ENCODE results near the gene PDILT. TPM values are rescaled to one million over a fixed set of nuclear protein-coding genes. Genes with fewer than 3 reads are reported as not detected.
"Not testable (repeated sequence)": the region's sequence is repeated elsewhere in the genome, so short reads cannot be mapped to it uniquely, and the experiment has no call there.

PDILT gene
- total RNA-seq: not detected
- polyA plus RNA-seq: not detected

GRCh38 chr16:20404637-20405036 is at the start of gene PDILT:
Gene PDILT, minus strand, starts transcription at chr16:20404737. Its CDS starts 5,437 bp downstream, at chr16:20399300.
- H3K4me1 ChIP-seq (ENCODE audit: insufficient read depth, low read length): no peaks in the 10 kb centered on the region
- H3K27me3 ChIP-seq (ENCODE audit: insufficient read depth, low read length, poor library complexity, severe bottlenecking): no peaks in the 10 kb centered on the region
- H3K27ac ChIP-seq (ENCODE audit: low read depth, low read length): no peak within 1 kb of the TSS
- H3K4me3 Mint-ChIP-seq: no peak within 1 kb of the TSS
- H3K27me3 Mint-ChIP-seq: peaks cover 5 to 6% of the 10 kb centered on the region in 2 donors
- H3K36me3 ChIP-seq (ENCODE audit: insufficient read depth, low read length): no peaks in the 10 kb centered on the region
- no peak for DNase-seq
- ChIA-PET POLR2A (no interaction called here), CTCF (no interaction called here)
- H3K36me3 Mint-ChIP-seq: no peaks in the 10 kb centered on the region
- no peak within 1 kb of the TSS for H3K4me3 ChIP-seq (ENCODE audit: low read length)
- no peaks in the 10 kb centered on the region for H3K4me1 Mint-ChIP-seq
- H3K27ac Mint-ChIP-seq: no peak within 1 kb of the TSS
- no peaks in the 10 kb centered on the region for H3K9me3 Mint-ChIP-seq
- H3K9me3 ChIP-seq (ENCODE audit: low read length): no peaks in the 10 kb centered on the region

- H3K36me3 Mint-ChIP-seq; H3K9me3 ChIP-seq (ENCODE audit: low read length); H3K27ac ChIP-seq (ENCODE audit: low read depth, low read length); H3K4me3 ChIP-seq (ENCODE audit: low read length); DNase-seq; CTCF ChIA-PET; H3K4me1 Mint-ChIP-seq; H3K27me3 ChIP-seq (ENCODE audit: insufficient read depth, low read length, poor library complexity, severe bottlenecking); H3K36me3 ChIP-seq (ENCODE audit: insufficient read depth, low read length); H3K4me3 Mint-ChIP-seq; H3K27ac Mint-ChIP-seq; H3K27me3 Mint-ChIP-seq; H3K4me1 ChIP-seq (ENCODE audit: insufficient read depth, low read length); H3K9me3 Mint-ChIP-seq; POLR2A ChIA-PET: not testable (repeated sequence)
These were observed 49.1 kb upstream of the PDILT start for GRCh38 chr16:20453633-20454032.

DNA sequence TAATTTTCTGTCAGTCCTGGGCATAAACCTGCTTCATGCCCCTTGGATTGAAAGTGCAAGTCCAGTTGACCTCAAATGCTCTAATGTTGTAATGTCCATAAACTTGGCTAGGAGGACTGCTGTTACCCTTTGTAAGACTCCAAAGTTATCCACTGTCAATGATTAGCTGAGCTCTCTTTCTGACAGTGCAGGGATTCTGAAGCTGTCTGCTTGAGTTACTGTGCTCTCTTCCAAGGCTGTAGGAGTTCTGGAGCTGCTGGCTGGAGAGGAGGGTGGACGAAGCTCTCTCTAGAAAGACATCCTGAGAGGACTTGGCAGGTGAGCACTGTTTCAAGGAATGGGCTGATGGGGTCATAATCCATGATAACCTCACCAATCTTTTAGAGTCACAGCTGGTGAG is 46.8 kb upstream of the PDILT start, which contains the start of gene ACSM2A:
Gene ACSM2A (plus strand): TSS at position 158 of the 400 bp plus-strand sequence. CDS start 8,594 bp downstream, outside the sequence.
- H3K4me1 Mint-ChIP-seq; DNase-seq; H3K27ac ChIP-seq (ENCODE audit: low read depth, low read length); H3K4me3 Mint-ChIP-seq; H3K9me3 Mint-ChIP-seq; H3K36me3 ChIP-seq (ENCODE audit: insufficient read depth, low read length); H3K27me3 Mint-ChIP-seq; H3K4me1 ChIP-seq (ENCODE audit: insufficient read depth, low read length); H3K9me3 ChIP-seq (ENCODE audit: low read length); H3K36me3 Mint-ChIP-seq; H3K27ac Mint-ChIP-seq; POLR2A ChIA-PET; CTCF ChIA-PET; H3K4me3 ChIP-seq (ENCODE audit: low read length); H3K27me3 ChIP-seq (ENCODE audit: insufficient read depth, low read length, poor library complexity, severe bottlenecking): not testable (repeated sequence)

- DNase-seq; H3K9me3 ChIP-seq (ENCODE audit: low read length); POLR2A ChIA-PET: not testable (repeated sequence)
These were observed 42.3 kb upstream of the PDILT start for GRCh38 chr16:20446652-20447393.

GRCh38 chr16:20441859-20442258 is 37.3 kb upstream of the PDILT start:
- H3K4me1 ChIP-seq (ENCODE audit: insufficient read depth, low read length); H3K9me3 Mint-ChIP-seq; H3K27ac Mint-ChIP-seq; H3K36me3 ChIP-seq (ENCODE audit: insufficient read depth, low read length); H3K27me3 ChIP-seq (ENCODE audit: insufficient read depth, low read length, poor library complexity, severe bottlenecking); POLR2A ChIA-PET; H3K27me3 Mint-ChIP-seq; H3K4me3 Mint-ChIP-seq; H3K4me1 Mint-ChIP-seq; H3K36me3 Mint-ChIP-seq; H3K9me3 ChIP-seq (ENCODE audit: low read length); H3K4me3 ChIP-seq (ENCODE audit: low read length); H3K27ac ChIP-seq (ENCODE audit: low read depth, low read length); DNase-seq; CTCF ChIA-PET: not testable (repeated sequence)

More at GRCh38 chr16:20446652-20447393, 42.3 kb upstream of the PDILT start:
- H3K4me1 Mint-ChIP-seq; CTCF ChIA-PET; H3K27ac Mint-ChIP-seq; H3K4me3 Mint-ChIP-seq; H3K9me3 Mint-ChIP-seq; H3K4me1 ChIP-seq (ENCODE audit: insufficient read depth, low read length); H3K36me3 ChIP-seq (ENCODE audit: insufficient read depth, low read length); H3K27me3 Mint-ChIP-seq; H3K27me3 ChIP-seq (ENCODE audit: insufficient read depth, low read length, poor library complexity, severe bottlenecking); H3K4me3 ChIP-seq (ENCODE audit: low read length); H3K36me3 Mint-ChIP-seq; H3K27ac ChIP-seq (ENCODE audit: low read depth, low read length): not testable (repeated sequence)

- CTCF ChIA-PET: no interaction called here
- no peaks in the 10 kb centered on the region for H3K4me1 Mint-ChIP-seq
These were observed 36.7 kb upstream of the PDILT start for GRCh38 chr16:20441191-20441590.

GRCh38 chr16:20440731-20441130 is 36.2 kb upstream of the PDILT start:
- H3K27ac Mint-ChIP-seq; H3K9me3 ChIP-seq (ENCODE audit: low read length); POLR2A ChIA-PET; H3K4me1 ChIP-seq (ENCODE audit: insufficient read depth, low read length); H3K27ac ChIP-seq (ENCODE audit: low read depth, low read length); H3K4me3 ChIP-seq (ENCODE audit: low read length); H3K27me3 ChIP-seq (ENCODE audit: insufficient read depth, low read length, poor library complexity, severe bottlenecking); H3K4me1 Mint-ChIP-seq; H3K36me3 ChIP-seq (ENCODE audit: insufficient read depth, low read length); H3K9me3 Mint-ChIP-seq; CTCF ChIA-PET; H3K4me3 Mint-ChIP-seq; H3K27me3 Mint-ChIP-seq; H3K36me3 Mint-ChIP-seq; DNase-seq: not testable (repeated sequence)

More at GRCh38 chr16:20441191-20441590, 36.7 kb upstream of the PDILT start:
- POLR2A ChIA-PET: no interaction called here
- H3K27me3 Mint-ChIP-seq: peaks cover 0 to 5% of the 10 kb centered on the region in 2 donors
- no peaks in the 10 kb centered on the region for H3K4me1 ChIP-seq (ENCODE audit: insufficient read depth, low read length)
- H3K9me3 Mint-ChIP-seq: peaks cover 0 to 1% (median 0%) of the 10 kb centered on the region in 5 donors
- no peak overlapping the region for H3K27ac ChIP-seq (ENCODE audit: low read depth, low read length)
- H3K27ac Mint-ChIP-seq: no peak overlapping the region
- no peaks in the 10 kb centered on the region for H3K27me3 ChIP-seq (ENCODE audit: insufficient read depth, low read length, poor library complexity, severe bottlenecking)
- H3K36me3 ChIP-seq (ENCODE audit: insufficient read depth, low read length): no peaks in the 10 kb centered on the region
- H3K4me3 Mint-ChIP-seq: no peak overlapping the region
- no peak overlapping the region for H3K4me3 ChIP-seq (ENCODE audit: low read length)
- DNase-seq: no peak
- H3K36me3 Mint-ChIP-seq: no peaks in the 10 kb centered on the region
- H3K9me3 ChIP-seq (ENCODE audit: low read length): no peaks in the 10 kb centered on the region

GRCh38 chr16:20439820-20440231 is 35.3 kb upstream of the PDILT start:
- H3K36me3 ChIP-seq (ENCODE audit: insufficient read depth, low read length); H3K4me1 ChIP-seq (ENCODE audit: insufficient read depth, low read length); H3K27ac Mint-ChIP-seq; H3K4me3 ChIP-seq (ENCODE audit: low read length); H3K36me3 Mint-ChIP-seq; H3K27me3 Mint-ChIP-seq; H3K27me3 ChIP-seq (ENCODE audit: insufficient read depth, low read length, poor library complexity, severe bottlenecking); H3K9me3 Mint-ChIP-seq; H3K4me3 Mint-ChIP-seq; DNase-seq; POLR2A ChIA-PET; H3K27ac ChIP-seq (ENCODE audit: low read depth, low read length); H3K4me1 Mint-ChIP-seq; CTCF ChIA-PET; H3K9me3 ChIP-seq (ENCODE audit: low read length): not testable (repeated sequence)

GRCh38 chr16:20438950-20439349 is 34.4 kb upstream of the PDILT start:
- H3K27ac Mint-ChIP-seq; DNase-seq; H3K36me3 ChIP-seq (ENCODE audit: insufficient read depth, low read length); H3K9me3 Mint-ChIP-seq; H3K4me3 ChIP-seq (ENCODE audit: low read length); H3K4me1 ChIP-seq (ENCODE audit: insufficient read depth, low read length); CTCF ChIA-PET; H3K27ac ChIP-seq (ENCODE audit: low read depth, low read length); H3K4me1 Mint-ChIP-seq; H3K27me3 ChIP-seq (ENCODE audit: insufficient read depth, low read length, poor library complexity, severe bottlenecking); H3K9me3 ChIP-seq (ENCODE audit: low read length); POLR2A ChIA-PET; H3K27me3 Mint-ChIP-seq; H3K36me3 Mint-ChIP-seq; H3K4me3 Mint-ChIP-seq: not testable (repeated sequence)
